Thyroid gland (tissue), 4 donors: Measurements from ENCODE around the gene RBMS2.

Experiments used
- POLR2A ChIP-seq, 2 donors: fragments of 450-650 bp; IDR thresholded peaks; one replicate each; pipeline ENCODE4 v1.6.1; 2017; ENCODE audit warnings: antibody characterized with exemption in 2 of 2, mild to moderate bottlenecking in 2 of 2, moderate library complexity in 1 of 2
- TF ChIP-seq, protein P1 (sequence below), 6 experiments: fragments of 200-600 bp in 3 of 6; fragments of 450-650 bp in 3 of 6; sonication (generic) in 3 of 6; IDR thresholded peaks; one replicate each; pipeline ENCODE4 v1.5.1; 2016 to 2019; ENCODE audit warnings: antibody characterized with exemption in 6 of 6, mild to moderate bottlenecking in 2 of 6, inconsistent platforms in 1 of 6, moderate library complexity in 1 of 6

DNA sequence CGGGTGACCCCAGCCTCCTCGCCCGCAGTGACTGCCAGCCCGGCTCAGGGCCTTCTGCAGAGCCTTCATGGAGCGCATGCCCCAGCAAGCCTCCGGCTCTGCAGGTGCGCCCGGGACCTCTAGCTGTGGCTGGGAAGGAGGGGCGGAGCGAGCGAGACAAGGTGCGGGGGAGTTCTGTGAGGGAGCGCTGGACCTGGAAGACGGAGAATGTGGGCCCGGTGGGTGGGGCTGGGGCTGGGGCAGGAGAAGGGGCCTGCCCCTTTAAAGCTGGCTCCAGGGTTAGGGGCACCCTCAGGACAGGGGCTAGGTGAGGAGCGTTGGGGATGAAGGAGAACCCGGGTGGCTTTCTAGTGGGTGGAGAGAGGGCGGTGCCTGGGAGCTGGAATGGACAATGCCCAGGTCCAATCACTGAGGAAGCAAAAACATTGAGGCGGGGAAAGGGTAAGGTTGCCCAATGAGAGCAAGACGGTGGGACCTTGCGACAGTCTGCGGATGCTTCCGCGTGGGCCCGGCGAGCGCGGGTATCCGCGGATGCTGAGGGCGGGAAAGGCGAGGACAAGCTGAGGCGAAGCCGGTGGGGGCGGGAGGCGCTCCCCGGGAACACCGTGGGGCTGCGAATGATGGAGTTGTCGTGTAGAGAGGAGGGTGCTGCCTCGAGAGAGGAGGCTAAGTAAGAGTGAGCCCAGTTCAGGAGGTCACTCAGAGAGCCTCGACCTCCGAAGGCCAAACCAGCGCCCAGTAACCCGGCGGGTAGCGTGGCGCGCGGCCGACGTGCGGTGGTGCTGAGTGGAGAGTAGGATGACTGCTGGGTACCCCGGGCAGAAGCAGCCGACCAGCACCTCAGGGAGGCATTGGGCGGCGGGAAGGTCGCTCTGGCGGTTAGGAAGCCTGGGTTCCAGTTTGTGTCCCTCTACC, 33.3 kb upstream of the RBMS2 start, which contains the start of gene GLS2:
- TF ChIP-seq, protein P1, sequence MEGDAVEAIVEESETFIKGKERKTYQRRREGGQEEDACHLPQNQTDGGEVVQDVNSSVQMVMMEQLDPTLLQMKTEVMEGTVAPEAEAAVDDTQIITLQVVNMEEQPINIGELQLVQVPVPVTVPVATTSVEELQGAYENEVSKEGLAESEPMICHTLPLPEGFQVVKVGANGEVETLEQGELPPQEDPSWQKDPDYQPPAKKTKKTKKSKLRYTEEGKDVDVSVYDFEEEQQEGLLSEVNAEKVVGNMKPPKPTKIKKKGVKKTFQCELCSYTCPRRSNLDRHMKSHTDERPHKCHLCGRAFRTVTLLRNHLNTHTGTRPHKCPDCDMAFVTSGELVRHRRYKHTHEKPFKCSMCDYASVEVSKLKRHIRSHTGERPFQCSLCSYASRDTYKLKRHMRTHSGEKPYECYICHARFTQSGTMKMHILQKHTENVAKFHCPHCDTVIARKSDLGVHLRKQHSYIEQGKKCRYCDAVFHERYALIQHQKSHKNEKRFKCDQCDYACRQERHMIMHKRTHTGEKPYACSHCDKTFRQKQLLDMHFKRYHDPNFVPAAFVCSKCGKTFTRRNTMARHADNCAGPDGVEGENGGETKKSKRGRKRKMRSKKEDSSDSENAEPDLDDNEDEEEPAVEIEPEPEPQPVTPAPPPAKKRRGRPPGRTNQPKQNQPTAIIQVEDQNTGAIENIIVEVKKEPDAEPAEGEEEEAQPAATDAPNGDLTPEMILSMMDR (IDR thresholded peaks at IDR 0.05), result no peak
- TF ChIP-seq POLR2A (IDR thresholded peaks at IDR 0.05), result peak in 1 of 2 donors; percentile 38
